K562 (cell line): ENCODE data around the gene ZDHHC1. TPM values are rescaled to one million over a fixed set of nuclear protein-coding genes. Genes with fewer than 3 reads are reported as not detected.

ENCODE experiments used
- ARHGAP35 ChIP-seq: fragments of 450-650 bp; IDR thresholded peaks from 2 replicates; pipeline ENCODE4 v1.6.1; 2018; ENCODE audit not compliant: partially characterized antibody
- DMBX1 ChIP-seq: fragments of 250-450 bp; sonication (Bioruptor Pico); IDR thresholded peaks from 2 replicates; pipeline ENCODE4 v1.8.0; 2022; ENCODE audit warnings: inconsistent platforms, mild to moderate bottlenecking, moderate library complexity, borderline replicate concordance
- E2F5 ChIP-seq: sonication (generic); formaldehyde crosslinking; IDR thresholded peaks from 2 replicates; pipeline ENCODE4 v1.8.0; 2022; ENCODE audit warnings: mild to moderate bottlenecking, missing genetic modification reagents
- EP300 ChIP-seq: IDR thresholded peaks from 2 replicates; pipeline ENCODE4 v1.6.1; 2012; ENCODE audit warnings: low read length, improper control_type of control experiment
- HDAC1 ChIP-seq, 2 experiments: fragments of 450-650 bp; IDR thresholded peaks; 2 replicates each; pipeline ENCODE4 v1.6.1; 2016 to 2017; ENCODE audit warnings: inconsistent platforms in 1 of 2, mild to moderate bottlenecking in 1 of 2, moderate library complexity in 1 of 2
- HMG20B ChIP-seq: fragments of 250-450 bp; sonication (Bioruptor Pico); IDR thresholded peaks from 2 replicates; pipeline ENCODE4 v1.5.0; 2021; ENCODE audit warnings: mild to moderate bottlenecking
- MGA ChIP-seq: fragments of 450-650 bp; IDR thresholded peaks from 2 replicates; pipeline ENCODE4 v1.6.1; 2016; ENCODE audit warnings: mild to moderate bottlenecking, moderate library complexity
- SRSF3 ChIP-seq: fragments of 200-400 bp; formaldehyde crosslinking; IDR thresholded peaks from 2 replicates; pipeline ENCODE4 v1.6.1; 2016; ENCODE audit warnings: mild to moderate bottlenecking, low read length, moderate library complexity; ENCODE audit not compliant: insufficient read depth
- TFAM ChIP-seq: fragments of 250-450 bp; sonication (Bioruptor Pico); conservative IDR thresholded peaks from 2 replicates; pipeline ENCODE4 v1.5.0; 2021; ENCODE audit warnings: mild to moderate bottlenecking, moderate library complexity
- U2AF2 ChIP-seq: fragments of 200-400 bp; formaldehyde crosslinking; optimal IDR thresholded peaks from 2 replicates; pipeline ENCODE3; 2017; ENCODE audit warnings: low read depth, mild to moderate bottlenecking, low read length
- XRCC4 ChIP-seq: IDR thresholded peaks from one replicate; pipeline ENCODE4 v1.6.1; 2011; ENCODE audit not compliant: insufficient read depth, insufficient read length; ENCODE audit errors: extremely low read depth
- ZBED1 ChIP-seq: IDR thresholded peaks from 2 replicates; pipeline ENCODE4 v1.6.1; 2014
- ZBTB17 ChIP-seq: fragments of 450-650 bp; formaldehyde crosslinking; IDR thresholded peaks from 2 replicates; pipeline ENCODE4 v1.4.0; 2020; ENCODE audit warnings: mild to moderate bottlenecking
- ZKSCAN3 ChIP-seq: fragments of 250-450 bp; sonication (Bioruptor Pico); IDR thresholded peaks from 2 replicates; pipeline ENCODE4 v1.4.0; 2020
- ZNF589 ChIP-seq: fragments of 200-800 bp; sonication (Bioruptor generic); IDR thresholded peaks from 2 replicates; pipeline ENCODE4 v1.6.1; 2016; ENCODE audit warnings: low read depth, missing genetic modification characterization, missing compliant biosample characterization
- ZSCAN32 ChIP-seq: fragments of 450-650 bp; formaldehyde crosslinking; IDR thresholded peaks from 2 replicates; pipeline ENCODE4 v1.4.0; 2020; ENCODE audit warnings: mild to moderate bottlenecking, moderate library complexity
- polyA plus RNA-seq, 8 experiments: library from polyadenylated mRNA; depleted of rRNA in 4 of 8; stranded (reverse) in 5 of 8; unstranded in 3 of 8; fragments of >200 nt; fragmentation: Nextera tagmentation in 2 of 8; fragmentation: Illumina TruSeq in 1 of 8; extraction: Ambion mirVana in 2 of 8; extraction: Trizol in 1 of 8; gene quantifications; 2 replicates each; pipeline versions ENCODE4 v1.2.1 to v1.2.3, GENCODE V29; 2011 to 2014; ENCODE audit warnings: inconsistent platforms in 1 of 8, missing spikeins in 1 of 8
- total RNA-seq, 7 experiments: library from RNA; depleted of rRNA in 6 of 7; stranded (reverse); fragments of >200 nt in 6 of 7; fragmentation: Illumina TruSeq in 2 of 7; extraction: Trizol in 2 of 7; gene quantifications; 2 replicates each; pipeline versions ENCODE4 v1.2.1 to v1.2.3, GENCODE V29; 2011 to 2021; ENCODE audit warnings: low replicate concordance in 1 of 7
- TF ChIP-seq, protein P1 (sequence below): IDR thresholded peaks from 3 replicates; pipeline ENCODE4 v1.6.1; 2011; ENCODE audit warnings: borderline replicate concordance, mild to moderate bottlenecking; ENCODE audit not compliant: insufficient read length, insufficient read depth

The ZDHHC1 gene
- total and polyA plus RNA-seq, 9 of the 15 experiments (the other 6 are each of a cell fraction or from before 2014, with no cell fraction given), result 0.06 to 0.77 (median 0.25) TPM; not detected in 4

- TF ChIP-seq E2F5 (CRISPR knock-in tag), result no peak
- peak; percentile 63; the same call in 1 of the 2 replicates for TF ChIP-seq EP300
- TF ChIP-seq ZBTB17 (CRISPR knock-in tag), result no peak
- no peak for TF ChIP-seq TFAM (CRISPR knock-in tag)
- TF ChIP-seq ZBED1, result no peak
- no peak for TF ChIP-seq HMG20B (CRISPR knock-in tag)
- no peak for TF ChIP-seq ZNF589 (CRISPR knock-in tag)
- TF ChIP-seq, protein P1, sequence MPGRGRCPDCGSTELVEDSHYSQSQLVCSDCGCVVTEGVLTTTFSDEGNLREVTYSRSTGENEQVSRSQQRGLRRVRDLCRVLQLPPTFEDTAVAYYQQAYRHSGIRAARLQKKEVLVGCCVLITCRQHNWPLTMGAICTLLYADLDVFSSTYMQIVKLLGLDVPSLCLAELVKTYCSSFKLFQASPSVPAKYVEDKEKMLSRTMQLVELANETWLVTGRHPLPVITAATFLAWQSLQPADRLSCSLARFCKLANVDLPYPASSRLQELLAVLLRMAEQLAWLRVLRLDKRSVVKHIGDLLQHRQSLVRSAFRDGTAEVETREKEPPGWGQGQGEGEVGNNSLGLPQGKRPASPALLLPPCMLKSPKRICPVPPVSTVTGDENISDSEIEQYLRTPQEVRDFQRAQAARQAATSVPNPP, result no peak
- no peak for TF ChIP-seq SRSF3
- TF ChIP-seq ZSCAN32 (CRISPR knock-in tag), result no peak
- TF ChIP-seq XRCC4, result no peak
- no peak for TF ChIP-seq U2AF2
- TF ChIP-seq ARHGAP35, result no peak
- TF ChIP-seq DMBX1 (CRISPR knock-in tag), result no peak
- TF ChIP-seq MGA, result no peak
- no peak for TF ChIP-seq ZKSCAN3 (CRISPR knock-in tag)
- no peak for TF ChIP-seq HDAC1 (IDR thresholded peaks at IDR 0.05)
These were observed 43.9 kb upstream of the ZDHHC1 start (continued) for GRCh38 chr16:67460168-67460567.
